ENCODE data around the gene GABRB2.

GABRB2 gene

DNA sequence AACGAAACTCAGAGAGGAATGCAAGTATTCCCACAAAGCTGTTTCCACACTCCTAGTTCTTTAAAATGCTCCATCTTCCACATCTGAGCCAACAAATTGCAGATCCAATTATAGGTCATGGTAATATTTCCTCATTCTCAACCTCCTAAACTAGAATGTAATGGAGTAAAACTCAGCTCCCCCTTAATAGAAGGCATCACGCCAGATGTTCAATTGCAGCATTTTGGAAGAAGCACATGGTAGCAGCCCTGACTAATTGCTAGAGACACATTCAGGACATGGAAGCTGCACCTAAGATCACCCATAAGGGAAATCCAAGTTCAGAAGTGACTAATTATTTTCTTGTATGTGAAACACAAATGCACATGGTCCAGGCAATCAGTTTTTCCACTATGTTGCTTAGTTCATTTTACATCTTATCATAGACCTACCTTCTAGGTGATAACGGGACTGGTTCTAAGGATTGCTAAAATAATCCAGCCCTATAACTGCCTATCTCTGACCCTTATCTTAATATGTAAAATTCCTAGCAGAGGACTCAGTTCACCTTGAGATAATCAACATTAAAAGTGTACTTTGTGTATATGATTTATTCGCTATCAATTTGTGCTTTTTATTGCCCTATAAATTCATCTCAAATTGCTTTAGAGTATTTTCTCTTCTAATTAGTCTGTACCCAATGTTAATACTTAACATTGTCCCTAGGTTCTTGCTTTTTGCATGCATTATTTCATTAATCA is 75.1 kb downstream of the GABRB2 start:
- no peak for DNase-seq (ENCODE audit: low read depth)

DNA sequence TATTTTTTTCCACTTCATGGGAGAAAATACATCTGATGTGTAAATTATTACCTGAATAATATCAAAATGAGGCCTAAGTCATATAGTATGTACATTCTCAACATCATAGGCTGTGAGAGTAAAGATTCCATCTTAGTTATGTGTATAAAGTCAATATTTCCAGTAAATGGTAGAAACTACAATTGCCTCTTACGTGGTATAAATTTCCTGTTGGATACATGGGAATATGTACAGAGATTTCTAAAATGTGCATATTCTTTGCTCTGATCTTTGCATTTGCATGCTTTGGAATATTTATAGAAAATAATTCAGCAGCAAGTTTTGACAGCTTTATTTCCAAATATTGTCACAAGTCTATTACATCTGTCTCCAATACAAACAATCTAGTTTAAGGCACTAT is 78.8 kb downstream of the GABRB2 start:
- no peak for DNase-seq (ENCODE audit: low read depth)

DNA sequence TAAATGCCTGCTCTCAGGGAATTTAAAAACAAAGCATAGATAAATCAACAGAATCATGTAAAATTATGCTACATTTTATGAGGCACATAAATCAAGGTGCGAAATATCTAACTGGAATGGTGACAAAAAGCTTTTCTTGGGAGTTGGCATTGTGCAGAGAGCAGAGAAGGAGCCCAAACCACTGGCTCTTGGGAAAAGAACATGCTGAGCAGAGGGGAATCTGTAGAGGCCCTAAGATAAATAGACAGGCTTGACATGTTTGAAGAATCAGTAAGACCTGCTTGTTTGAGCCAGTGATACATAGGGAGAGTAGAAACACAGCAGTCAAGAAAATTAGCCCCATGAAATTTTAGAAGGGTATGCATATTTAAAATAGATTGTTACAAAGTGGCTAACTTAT is 85.8 kb downstream of the GABRB2 start:
- no peak for DNase-seq (ENCODE audit: low read depth)

DNA sequence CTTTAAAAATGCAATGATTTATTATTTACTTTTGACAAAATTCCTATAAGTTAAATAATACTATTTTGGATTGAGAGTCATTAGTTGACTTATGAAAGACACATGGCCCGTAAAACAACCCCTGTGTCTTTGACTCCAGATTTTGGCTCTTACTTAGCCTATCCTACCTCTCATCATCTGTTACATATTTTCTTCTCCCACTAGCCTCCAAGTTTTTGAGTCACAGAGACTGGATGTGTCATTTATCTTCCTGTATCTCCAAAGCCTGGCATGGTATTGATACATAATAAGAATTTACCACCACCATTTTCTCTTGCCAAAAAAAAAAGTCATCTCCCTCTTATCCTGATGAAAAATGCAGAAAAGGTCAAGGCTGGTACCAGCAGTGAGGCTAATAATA is 99.9 kb downstream of the GABRB2 start:
- no peak for DNase-seq (ENCODE audit: low read depth)

DNA sequence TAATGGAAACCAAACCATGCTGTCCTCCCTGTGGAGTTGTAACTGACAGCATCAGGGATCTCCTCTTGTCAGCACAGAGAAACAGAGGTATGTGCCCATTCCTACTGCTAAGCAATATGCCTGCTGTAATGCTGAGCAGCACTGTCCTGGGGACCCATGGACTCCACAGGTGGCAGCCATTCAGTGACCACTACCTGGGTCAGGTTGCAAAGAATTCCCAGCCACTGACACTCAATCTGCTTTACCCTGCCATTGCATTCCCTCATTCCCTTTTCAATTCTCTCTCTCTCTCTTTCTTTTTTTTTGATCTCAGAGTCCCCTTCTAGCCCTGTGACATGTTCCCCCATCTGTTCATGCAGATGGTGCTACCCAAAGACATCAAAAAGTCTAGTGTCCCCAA is 104.1 kb downstream of the GABRB2 start:
- DNase-seq (ENCODE audit: low read depth), result no peak

DNA sequence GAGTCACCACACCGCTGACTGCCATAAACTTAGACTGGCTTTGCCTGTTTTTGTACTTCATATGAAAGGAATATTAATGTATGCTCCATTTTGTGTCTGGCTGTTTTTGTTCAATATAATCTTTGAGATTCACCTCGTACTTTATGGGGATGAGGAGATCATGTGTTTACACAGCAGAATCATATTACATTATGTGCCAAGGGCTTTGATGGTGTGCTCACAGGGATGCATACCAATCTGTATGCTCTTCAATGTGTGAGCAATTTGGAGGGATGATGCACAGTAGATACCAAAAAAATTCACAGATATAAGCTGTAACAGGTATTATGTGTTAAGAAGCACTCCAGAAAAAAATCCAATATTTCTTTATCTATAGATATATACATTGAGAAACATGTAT is 113.7 kb downstream of the GABRB2 start:
- DNase-seq (ENCODE audit: low read depth), result no peak

DNA sequence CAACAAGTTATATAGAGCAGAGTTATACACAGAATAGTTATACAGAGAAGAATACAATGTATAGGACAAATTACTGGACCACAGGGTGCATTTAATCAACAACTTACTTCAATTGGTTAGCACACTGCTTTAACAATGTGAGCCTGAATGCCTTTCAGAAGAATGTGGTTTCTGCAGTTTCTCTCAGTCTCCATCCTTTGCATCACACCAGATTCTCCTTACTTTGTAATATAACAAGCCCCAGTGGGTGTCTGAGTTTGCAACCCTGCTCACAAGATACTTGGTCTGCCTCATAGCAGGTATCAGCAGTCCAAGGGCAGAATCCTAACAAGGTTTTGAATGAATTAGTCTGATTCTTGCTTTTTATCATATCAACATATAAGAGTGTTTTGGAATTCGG is 114.6 kb downstream of the GABRB2 start:
- no peak for DNase-seq (ENCODE audit: low read depth)

DNA sequence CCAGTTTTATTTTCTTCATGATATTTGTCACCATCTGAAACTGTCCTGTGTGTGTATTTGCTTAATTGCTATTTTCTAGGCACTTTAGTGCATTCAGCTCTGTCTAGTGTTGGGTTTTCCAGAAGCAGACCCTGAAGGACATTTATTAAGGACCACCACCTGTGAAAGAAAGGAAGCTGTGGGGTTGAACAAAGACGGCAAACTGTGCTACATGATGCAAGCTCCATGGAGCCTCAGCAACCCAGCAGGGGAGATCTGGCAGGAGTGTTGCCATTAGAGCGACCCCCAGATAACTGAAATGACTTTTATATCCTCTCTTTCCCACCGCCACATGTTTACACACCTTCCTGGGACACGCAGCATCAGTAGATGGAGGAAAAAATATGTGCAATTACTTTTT is 125.5 kb downstream of the GABRB2 start:
- no peak for DNase-seq (ENCODE audit: low read depth)

DNA sequence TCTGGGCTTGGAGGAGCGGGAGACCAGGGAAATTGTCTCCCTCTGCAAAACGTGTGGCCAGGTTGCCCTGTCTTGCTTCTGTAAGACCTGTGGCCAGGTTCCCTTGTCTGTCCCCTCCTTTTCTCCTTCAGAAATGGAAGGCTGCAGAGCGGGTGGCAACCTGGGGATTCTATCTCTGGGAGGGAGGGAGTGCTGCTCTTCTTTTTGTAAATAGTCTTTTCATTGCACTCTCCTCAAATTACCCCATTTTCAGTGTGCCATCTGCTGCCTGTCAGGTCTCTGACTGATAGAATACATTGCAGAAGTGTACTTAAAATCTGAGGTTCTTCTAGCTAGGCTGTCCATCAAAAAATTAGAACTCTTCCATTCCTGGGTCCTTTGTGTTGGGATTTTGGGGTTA is 126.0 kb downstream of the GABRB2 start:
- DNase-seq (ENCODE audit: low read depth), result no peak

DNA sequence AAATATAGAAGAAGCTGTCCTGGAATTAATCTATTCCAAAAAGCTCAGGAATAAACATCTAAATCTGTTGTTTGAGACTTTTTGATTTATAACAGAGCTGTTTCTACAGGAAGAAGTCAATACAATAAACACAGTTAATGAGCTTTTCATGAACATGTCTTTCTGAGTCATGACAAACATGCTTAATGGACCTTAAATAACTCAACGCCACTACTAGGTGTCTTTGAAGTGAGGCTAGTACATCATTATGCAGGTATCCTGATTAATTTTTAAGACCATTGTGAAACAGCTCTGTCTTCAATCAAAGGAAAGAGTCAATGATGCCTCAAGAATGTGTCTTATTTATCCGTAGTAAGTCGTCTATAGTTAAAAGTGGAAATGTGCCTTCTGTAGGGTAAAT is 131.6 kb downstream of the GABRB2 start:
- no peak for DNase-seq (ENCODE audit: low read depth)

DNA sequence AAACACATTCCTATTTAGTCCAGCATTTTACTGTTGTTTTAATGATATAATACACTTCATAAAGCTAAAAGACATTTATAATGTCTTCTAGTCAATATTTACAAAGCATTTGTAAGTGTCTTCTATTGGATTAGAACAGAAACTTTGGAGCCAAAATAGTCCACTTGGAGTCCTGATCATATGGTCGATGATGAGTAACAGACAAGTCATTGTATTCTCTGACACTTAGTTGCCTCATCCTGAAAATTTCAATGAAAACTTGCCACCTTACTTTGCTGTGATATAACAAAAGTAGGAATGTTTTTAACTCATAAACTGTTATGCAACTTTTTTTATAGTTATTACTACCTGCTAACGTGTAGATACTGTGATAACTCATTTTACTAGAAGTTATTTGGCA is 132.5 kb downstream of the GABRB2 start:
- DNase-seq (ENCODE audit: low read depth), result no peak

DNA sequence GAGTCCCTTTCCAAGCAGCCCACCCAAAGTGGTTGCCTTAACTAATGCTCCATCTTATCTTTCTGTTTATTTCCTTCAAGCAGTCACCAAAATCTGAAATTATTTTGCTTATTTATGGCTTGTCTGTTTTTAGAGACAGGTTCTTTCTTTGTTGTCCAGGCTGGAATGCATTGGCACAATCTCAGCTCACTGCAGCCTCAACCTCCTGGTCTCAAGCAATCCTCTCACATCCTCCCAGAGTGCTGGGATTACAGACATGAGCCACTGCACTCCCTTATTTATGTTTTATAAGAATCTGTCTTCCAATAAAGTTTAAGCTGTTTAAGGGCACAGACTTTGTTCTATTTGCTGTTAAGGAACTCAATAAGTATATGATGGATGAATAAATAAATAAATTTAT is 133.7 kb downstream of the GABRB2 start:
- DNase-seq (ENCODE audit: low read depth), result no peak

DNA sequence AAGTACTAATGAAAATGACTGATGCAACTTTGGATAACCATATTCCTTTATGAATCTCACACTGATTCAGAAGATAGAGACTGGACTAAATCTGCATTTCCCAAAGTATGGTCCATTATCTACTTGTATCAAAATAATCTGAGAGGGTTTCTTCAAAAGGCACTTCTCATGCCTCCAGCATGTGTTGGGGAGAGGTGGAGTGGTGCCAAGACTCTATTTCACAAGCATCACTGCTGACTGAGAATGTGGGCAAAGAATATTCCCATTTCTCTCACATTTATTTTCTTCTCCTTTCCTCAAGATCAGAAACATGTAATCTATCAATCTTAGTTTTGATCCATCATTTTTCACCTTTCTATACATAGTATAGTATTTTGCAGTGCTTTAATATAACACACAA is 135.4 kb downstream of the GABRB2 start:
- DNase-seq (ENCODE audit: low read depth), result no peak

DNA sequence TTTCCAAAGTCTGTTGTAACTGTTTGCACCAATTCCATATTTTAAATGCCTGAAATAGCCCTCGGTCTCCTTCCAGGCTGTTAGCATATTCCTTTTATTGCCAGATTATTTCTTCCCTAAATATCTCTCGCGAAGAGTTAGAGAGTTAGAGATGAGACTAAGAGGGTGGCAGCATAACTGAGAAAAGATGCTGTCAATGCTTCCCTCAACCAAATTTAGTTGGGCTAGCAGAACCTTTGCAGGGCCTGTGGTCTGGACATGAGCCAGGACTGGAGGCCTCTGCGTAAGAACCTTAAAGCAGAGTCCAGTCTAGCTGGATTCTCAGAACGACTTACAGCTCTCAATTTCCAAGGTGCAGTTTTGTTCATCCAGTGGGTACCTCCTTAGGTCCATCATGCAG is 135.9 kb downstream of the GABRB2 start:
- DNase-seq (ENCODE audit: low read depth), result no peak

DNA sequence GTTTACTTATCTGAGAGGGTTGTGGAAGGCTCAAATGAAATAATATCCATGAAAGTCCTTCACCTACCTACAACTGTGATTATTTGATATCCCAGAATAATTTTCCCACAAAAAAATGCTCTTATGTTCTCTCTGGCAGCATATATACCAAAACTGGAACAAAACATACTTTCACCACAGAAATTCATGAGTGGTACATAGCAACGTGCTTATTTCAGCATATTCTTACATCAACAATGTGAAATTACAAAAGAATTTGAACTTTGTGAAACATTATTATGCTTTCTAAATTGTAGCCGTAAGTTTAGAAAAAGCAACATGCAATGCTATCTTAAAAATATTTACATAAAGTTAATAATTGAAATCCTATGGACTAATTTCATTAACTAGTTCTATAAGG is 137.1 kb downstream of the GABRB2 start:
- DNase-seq (ENCODE audit: low read depth), result no peak

DNA sequence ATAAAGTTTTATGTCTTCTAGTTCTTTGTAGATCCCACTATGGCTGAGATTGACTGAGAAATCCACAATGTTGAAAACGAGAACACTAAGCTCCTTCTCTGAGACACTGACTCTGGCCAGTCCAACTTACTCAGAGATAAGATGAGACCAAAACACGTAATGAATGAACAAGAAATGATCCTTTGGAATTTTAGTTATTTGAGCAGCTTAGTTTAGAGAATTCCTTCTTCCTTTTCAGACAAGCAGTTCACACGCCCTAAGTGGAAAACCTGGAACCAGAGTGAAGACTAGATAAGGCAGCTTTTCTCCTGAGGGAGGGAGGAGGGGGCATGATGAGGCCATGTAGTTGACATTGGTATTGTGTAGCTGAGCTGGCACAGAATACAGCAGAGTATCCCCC is 139.6 kb downstream of the GABRB2 start:
- no peak for DNase-seq (ENCODE audit: low read depth)

DNA sequence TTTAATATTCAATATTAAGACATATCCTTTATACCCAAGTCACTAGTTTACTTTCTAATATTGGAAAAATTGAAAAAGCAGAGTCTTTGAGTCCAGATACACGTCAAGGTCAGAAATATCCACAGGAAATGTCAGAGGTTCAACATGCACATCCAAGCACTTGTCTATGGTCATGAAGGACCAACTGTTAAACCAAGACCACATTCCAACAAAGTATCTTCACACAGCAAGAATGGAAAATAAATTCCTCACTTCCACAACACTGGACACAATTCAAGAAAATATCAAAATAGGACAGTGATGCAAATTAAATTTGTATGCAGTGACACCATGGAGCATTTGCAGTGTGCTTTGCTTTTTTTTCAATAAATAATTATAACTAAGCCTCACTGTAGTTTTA is 142.5 kb downstream of the GABRB2 start:
- no peak for DNase-seq (ENCODE audit: low read depth)

DNA sequence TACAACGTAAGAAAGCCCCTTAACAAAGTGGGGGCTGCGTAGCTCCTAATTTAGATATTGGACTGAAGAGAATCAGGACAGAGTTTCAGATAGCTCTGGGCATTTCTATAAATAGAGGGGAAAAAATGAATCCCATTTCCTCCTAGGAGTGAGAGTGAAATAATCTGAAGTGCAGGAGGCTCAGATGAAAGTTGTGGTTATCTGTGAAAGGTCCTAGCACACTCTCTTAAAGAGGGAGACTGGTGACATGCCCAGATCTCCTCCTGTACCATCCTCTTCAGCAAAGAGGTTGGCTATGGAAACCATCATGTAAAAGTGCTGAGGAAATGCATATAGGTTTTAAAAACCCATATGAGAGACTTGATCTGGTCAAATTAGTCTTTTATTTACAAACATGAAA is 143.4 kb downstream of the GABRB2 start:
- DNase-seq (ENCODE audit: low read depth), result no peak

DNA sequence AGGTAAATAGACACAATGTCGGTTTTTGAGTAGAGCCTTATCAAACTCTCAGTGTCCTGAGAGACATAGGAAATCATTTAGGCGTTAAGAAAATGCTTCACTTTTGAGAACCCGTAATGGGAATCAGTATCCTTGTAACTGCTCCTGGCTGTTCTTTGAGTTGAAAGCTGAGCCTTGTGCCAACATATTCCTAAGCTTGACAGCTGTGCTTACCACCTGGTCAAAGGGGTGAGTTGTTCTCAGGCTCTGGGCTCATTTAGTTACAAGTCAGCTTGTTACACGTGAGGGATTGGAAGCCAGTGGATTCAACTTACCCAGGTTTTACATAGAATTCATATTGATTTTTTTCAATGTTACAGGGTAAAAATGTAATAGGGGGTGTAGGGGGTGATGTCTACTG is 145.9 kb downstream of the GABRB2 start:
- DNase-seq (ENCODE audit: low read depth), result no peak

DNA sequence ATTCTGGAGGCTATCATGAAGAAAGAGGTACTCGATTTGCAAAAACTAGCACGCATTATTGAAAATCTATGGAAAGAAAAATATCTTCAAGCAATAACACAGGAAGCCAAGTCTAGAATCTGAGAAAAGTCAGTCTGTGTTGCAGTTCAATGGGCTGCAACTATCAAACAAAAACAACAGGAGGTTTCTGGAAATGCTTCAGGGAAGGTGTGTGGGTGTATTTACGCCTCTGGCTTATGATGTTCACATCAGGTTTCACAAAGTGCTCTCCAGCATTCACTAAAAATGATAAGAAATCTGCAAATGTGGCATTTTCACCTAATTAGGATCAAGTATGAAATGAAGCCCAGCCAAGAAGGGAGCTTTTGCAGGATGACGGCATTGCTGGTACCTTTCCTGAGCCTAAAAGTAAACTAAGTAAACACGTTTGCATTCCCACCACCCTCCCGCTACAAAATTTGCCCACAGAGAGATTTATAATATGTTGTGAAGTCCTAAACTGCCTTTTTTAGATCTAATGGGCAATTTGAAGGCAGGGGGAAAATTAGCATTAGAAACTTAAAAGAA is 146.4 kb downstream of the GABRB2 start:
- DNase-seq (ENCODE audit: low read depth), result no peak

DNA sequence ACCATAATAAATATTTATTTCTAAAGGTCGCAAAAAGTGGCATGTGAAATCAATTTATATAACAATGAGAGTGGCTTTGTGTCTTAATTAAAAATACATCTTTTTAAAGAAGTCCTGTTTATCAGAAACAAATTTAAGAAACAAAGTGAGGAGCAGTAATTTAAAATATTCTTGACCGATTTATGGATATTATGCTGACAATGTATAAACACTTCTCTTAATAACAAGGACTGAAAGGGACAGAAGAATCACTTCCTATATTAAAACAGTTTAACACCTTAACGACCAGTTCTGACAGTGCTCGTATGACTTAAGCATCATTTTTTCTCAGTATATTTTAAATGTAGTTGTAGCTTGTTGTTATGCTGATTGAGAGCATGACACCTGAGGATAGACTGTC is 149.1 kb downstream of the GABRB2 start:
- no peak for DNase-seq (ENCODE audit: low read depth)

DNA sequence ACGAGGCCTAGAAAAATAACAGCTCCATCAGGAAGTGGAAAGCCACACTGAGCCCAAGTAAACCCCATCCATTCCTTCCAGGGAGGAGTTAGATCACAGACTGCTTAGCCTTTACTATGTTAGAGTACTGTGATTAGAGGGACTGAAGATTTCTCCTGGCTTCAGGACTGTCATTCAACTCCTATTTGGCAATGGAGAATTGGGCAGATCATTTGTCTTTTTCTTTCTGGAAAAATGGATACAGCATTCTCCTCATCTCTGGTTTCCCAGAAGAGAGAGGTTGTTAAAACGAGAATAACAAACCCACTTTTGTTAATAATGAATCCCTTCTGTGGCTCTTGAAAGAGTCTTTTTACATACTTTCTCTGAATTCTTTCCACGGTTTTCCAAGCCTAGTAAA is 150.4 kb downstream of the GABRB2 start:
- DNase-seq (ENCODE audit: low read depth), result no peak

DNA sequence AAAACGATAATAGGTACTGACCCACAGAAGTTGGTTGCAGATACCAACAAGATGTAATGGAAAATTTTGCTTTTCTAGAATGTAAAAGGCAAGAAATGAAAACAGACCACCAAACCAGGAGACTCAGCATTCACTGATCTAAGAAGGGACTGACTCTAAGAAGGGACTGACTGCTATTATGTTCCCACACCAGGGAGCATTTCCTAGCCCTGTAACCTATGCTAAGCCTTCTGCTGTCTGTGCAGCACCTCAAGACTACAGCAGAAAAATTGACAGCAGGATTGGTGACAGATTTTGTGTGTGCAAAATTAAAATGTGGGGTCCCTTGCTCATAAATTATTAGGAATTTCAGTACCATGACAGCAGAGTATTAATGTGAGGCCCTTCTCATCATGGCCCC is 154.8 kb downstream of the GABRB2 start:
- no peak for DNase-seq (ENCODE audit: low read depth)

DNA sequence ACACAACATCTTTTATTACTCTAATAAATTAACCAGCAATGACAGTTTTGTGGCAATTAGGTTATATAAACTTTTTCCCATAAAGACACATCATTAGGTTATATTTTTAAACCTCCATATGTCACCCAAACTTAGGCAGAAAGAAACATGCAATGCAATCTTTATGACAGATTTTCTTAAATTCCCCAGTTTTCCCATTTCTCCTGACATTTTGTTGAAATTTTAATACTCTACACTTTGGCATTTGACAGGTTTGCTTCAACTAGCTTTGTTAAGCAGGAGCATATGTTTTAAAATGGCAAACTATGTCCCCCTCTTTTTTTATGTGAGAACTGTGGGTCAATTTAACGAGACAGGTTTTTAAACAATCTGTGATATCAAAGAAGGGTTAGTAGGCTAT is 155.5 kb downstream of the GABRB2 start:
- DNase-seq (ENCODE audit: low read depth), result no peak
